IPS-11a (cell line): ENCODE measurements around the gene MAP4K5.

Source experiments
- H3K4me3 ChIP-seq: one replicate; pipeline ENCODE4 v1.5.1; 2013; ENCODE audit warnings: low read depth, low read length, control low read depth

The MAP4K5 gene

DNA sequence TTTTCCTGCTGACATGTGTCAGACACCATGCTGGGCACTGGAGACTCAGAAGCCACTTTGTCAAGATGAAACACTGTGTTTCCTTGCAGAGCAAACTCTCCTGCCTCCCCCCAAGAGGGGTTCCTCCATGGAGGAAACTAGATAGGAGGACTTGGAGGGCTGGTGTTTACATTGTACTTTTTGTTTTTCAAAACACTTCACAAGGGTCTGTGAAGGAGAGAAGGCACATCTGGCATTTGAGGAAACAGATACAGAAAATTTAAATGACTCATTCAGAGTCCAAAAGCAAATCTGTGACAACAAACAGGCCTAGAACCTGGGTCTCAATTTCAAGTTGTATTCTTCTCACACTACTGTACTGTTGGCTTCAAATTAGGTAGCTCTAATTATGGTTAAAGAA is 128.9 kb downstream of the MAP4K5 start:
- no peak overlapping the region for H3K4me3 ChIP-seq

DNA sequence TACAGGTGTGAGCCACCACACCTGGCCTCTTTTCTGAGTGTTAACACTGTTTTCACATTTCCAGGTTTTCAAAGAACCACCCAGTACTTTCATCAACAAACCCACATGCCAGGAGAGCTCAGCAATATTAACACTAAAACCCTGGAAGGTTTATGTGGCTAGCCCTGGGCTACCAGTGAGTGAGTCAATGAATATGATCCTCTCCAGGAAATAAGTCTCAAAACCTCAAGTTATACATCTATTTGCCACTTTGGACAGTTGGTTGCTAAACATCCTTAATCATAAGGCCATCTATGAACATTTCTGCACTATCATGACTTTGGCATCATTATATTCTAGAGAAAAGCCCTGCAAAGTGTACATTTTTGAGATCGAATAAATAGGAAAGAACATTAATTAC is 129.4 kb downstream of the MAP4K5 start:
- no peak overlapping the region for H3K4me3 ChIP-seq

DNA sequence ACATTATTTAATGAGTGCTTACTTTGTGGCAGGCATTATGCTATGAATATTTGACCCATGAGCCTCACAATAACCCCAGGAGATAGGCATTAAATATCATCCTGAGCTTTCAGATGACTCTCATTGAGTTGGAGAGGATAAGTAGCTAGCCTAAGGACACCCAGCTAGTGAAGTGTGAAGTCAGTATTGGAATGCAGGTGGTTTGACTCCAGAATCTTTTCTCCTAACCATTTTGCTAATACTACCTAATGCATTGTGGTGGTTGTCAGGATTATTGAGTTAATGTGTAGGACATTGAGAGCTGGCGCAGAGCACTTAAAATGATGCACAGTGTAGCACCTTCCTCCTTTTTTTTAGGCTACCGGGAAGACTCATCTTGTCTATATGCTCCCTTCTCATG is 131.9 kb downstream of the MAP4K5 start:
- H3K4me3 ChIP-seq: no peak overlapping the region

DNA sequence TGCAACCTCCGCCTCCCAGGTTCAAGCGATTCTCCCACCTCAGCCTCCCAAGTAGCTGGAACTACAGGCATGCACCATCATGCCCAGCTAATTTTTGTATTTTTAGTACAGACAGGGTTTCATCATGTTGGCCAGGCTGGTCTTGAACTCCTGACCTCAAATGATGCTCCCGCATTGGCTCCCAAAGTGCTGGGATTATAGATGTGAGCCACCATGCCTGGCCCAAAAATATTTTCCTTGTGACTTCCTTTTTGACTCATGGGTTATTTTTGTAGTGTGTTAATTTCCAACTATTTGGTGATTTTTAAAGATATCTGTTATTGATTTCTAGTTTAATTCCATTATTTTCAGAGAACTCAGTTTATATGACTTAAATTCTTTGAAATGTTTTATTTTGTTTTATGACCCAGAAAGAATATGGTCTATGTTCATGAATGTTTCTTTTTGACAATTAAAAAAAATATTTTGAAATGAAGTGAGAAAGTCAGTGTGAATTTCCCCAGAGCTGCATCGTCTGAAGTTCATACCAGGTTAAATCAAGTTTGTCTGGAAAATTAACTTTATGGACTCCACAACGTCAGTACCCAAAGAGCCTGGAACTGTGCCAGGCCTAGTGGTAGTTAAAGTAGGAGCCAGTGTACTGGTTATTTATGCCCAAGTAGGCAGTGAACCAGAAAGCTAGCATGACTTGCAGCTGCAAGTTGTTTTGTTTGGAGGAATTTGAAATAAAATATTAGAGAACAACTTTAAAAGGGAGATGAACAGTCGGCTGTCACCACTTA is 132.9 kb downstream of the MAP4K5 start:
- H3K4me3 ChIP-seq: no peak overlapping the region

DNA sequence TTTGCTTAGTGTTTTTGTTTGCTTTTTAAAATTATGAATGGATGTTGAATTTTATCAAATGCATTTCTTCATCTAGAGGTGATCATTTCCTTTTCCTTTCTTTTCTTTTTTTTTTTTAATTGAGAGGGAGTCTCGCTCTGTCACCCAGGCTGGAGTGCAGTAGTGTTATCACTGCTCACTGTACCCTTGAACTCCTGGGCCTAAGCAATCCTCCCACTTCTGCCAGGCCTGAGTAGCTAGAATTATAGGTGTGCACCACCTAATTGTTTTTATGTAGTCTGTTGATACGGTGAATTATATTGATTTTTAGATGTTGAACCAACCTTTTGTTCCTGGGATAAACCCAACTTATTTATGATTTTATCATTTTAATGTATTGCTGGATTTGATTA is 134.2 kb downstream of the MAP4K5 start:
- no peak overlapping the region for H3K4me3 ChIP-seq

DNA sequence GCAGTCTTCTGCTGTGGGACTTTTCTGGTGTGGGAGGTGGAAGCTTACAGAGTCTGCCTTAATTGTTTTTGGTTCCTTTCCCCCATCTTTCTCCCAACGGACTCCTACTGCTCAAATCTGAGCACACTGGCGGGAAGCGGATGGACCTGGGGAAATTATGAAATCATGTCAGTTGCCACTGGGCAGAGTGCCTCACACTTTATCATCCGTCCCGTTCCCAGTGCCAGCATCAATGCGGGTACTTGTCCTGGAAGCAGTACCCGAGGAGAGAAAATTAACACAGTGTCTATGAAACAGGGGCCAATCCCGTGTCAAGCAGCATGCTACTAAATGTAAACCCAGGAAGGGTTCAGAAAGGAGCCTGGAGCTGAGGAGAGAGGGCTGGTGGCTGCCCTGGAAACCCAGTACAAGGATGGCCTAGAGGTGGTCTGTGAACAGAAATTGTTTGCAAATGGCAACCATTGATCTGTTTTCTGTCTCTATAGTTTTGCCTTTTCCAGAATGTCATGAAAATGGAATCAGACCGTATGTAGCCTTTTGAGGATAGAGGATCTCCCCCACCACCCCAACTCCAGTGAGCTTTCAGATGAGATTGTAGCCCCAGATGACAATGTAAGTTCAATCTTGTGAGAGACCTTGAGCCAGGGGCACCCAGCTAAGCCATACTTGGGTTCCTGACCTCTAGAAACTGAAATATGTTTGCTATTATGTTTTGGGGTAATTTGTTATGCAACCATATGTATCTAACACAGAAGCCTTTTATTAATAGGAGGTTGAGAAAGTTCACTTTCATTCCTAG is 134.8 kb downstream of the MAP4K5 start:
- peak overlapping the region; percentile 67 for H3K4me3 ChIP-seq

DNA sequence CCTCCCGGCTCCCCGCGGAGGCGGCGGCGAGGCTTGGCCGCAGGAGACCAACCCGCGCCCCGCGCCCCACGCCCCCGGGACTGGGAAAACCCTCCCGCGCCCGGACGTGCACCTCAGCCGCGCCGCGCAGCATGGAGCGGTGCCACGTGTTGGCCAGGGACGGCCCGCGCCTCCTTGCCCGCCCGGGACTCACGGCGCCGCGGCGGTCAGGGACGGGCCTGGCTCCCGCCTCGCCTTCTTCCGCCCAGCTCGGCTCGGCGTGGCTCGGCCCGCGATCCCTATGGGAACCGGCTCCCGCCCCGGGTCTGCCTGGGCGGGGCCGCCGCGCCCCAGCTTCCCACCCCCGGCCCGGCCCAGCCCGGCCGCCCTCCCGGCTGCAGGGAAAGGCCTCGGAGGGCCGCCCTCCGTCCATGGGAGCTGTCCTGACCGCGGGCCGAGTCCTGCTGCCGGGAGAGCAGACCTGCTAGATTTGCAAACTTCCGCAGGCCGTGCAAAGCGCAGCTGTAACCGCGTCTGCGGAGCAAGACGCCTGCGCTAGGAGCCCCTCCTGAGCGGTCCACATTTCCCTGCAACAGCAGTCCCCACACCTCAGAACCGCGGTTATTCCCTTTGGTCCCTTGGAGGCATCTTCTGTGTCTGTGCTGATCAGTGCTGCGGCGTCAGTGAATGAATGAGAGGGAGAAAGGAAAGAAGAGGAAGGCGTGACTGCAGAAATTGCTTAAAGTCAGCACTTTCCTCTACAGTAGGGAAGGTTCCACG is 135.6 kb downstream of the MAP4K5 start, which contains the start of gene CDKL1:
Gene CDKL1 (minus strand): TSS at position 251 of the 759 bp plus-strand sequence. CDS start 1,013 bp downstream, outside the sequence.
- H3K4me3 ChIP-seq: peak within 1 kb of the TSS; percentile 67

DNA sequence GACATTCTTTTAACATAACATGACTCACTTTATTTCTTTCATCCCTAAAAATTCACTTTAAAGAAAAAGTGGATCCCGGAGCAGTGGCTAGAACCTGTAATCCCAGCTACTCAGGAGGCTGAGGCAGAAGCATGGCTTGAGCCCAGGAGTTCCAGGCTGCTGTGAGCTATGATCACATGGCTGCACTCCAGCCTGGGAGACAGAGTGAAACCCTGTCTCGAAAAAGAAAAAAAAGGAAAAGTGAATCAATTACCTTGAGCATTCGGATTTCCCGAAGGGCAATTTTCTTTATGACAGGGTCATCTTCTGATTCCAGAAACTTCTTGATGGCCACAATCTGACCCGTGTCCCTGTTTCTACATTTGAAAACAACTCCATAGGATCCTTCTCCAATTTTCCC is 136.9 kb downstream of the MAP4K5 start:
- no peak overlapping the region for H3K4me3 ChIP-seq

DNA sequence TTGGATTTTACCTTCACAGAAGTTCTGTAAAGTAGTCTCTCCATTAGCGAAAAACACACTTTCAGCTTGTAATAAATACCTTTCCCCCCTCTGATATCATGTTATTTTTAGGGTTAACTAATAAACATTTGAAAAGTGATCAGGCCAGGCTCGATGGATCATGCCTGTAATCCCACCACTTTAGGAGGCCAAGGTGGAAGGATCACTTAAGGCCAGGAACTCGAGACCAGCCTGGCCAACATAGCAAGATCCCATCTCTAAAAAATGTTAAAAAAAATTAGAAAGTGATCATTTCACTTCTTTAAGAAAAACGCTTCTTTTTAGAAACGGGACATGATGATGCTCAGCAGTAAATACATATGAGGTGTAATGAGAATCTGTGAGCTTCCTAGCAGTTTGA is 137.7 kb downstream of the MAP4K5 start:
- H3K4me3 ChIP-seq: no peak overlapping the region

DNA sequence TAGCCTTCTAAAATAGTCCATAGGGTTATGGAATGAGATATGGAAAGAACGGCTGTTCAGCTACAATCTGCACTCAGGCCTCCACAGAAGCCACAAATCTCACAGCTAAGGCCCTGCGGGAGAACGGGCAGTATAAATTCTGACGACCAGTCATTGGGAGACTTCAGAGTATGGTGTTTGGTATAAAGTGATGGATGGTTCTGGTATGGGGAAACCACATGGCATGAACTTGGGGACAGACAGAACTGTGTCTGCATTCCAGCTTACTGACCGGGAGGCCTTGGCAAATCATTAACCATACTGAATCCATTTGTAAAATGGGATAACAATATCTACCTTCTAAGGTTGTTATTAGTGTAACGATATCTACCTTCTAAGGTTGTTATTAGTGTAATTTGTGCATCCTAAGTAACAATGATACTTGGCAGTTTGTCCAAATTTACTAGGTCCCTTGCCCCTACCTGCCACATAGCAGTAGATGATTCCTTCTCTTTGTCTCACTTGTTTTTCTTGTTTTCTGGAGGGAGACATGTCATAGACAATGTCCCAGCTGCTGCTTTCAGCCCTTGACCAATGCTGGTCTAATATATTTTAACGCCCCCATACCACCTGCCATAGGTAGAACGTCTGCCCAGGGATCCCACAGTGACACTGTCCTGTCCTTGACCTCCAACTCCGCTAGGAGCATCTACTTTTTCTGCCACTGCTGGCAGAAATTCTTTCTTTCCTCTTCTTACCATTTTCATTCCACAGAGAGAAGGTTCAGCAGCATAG is 142.5 kb downstream of the MAP4K5 start:
- no peak overlapping the region for H3K4me3 ChIP-seq

DNA sequence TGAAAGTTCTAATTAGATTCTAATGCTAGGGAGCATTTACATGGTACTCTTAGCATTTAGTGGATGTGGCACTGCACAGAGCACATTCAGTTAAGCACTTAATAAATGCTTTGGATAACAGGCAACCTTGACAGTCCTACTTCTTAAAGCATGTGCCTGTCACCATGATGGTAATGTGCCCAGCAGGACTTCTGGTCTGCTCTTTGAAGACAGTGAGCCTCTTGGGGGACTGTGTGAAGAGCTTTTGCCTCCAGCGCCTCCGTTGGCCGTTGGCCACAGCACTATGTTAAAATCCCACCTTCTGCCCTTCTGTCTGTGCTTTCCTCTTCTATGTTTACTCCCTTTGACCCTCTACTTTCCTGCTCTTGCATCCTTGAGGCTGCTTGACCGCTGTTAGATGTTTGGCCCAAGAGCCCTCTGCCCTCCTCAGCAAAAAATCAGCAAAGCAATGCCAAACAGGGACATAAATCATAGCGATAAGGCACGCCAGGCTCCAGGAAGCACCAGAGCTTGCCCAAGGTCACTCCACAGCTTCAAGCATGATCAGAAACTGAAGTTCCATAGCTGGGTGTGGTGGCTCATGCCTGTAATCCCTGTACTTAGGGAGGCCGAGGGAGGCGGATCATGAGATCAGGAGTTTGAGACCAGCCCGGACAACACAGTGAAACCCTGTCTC is 144.0 kb downstream of the MAP4K5 start:
- no peak overlapping the region for H3K4me3 ChIP-seq

DNA sequence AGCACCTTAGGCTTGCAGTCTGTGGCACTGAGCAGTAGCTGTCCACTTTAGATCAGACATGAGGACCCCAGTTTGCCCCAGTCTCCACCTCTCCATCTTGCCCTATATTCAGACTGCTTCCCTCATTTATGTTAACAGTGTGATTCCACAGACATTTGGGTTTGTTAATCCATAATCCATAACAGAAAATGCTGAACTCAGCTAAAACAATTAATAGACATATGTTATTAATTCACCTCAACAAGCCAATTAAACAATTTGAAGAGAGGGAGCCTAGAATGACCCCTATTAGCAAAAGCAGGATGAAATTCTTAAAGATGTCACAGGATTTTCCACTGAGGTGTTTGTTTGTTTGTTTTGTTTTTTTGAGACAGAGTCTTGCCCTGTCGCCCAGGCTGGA is 144.8 kb downstream of the MAP4K5 start:
- no peak overlapping the region for H3K4me3 ChIP-seq

DNA sequence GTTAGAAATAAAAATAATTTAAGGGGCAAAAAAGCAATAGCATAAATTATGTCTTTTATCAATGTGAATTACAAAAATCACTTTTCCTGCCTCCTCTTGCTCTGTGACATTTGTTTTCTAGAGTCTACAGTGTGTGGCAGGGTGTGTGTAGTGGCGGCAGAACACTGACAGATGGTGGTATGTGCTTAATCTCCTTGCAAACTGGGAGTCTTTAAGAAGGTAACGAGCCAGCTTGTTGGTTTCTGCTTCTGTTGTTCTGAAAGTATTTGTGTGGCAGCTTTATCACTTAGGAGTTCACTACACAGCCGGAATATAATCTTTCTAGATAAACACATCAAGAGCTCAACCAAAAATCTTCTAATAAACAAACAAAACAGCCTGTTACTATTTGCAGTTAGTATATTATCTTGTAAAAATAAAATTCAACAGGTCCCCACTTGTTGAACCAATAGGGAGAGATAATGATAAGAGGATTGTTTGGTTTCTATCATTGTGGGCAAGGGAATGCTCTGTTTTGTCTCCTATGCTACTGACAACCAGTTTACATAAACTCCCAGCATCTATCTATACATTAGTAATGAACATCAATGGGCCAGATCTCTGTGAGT is 148.6 kb downstream of the MAP4K5 start:
- no peak overlapping the region for H3K4me3 ChIP-seq

DNA sequence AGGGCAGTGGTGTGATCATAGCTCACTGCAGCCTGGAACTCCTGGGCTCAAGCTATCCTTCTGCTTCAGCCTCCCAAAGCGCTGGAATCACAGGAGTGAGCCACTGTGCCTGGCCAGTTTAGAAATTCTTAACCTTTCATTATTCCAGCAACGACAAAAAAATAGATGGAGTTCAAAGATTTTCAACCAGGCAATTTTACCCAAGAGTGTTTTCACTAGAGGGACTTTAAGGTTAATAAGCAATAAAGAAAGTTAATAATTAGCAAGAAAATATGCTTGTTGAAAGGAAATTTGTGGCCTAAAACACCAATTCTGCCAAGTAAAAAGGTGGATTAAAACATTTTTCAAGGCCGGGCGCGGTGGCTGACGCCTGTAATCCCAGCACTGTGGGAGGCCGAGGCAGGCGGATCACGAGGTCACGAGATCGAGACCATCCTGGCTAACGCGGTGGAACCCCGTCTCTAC is 150.5 kb downstream of the MAP4K5 start:
- H3K4me3 ChIP-seq: no peak overlapping the region

DNA sequence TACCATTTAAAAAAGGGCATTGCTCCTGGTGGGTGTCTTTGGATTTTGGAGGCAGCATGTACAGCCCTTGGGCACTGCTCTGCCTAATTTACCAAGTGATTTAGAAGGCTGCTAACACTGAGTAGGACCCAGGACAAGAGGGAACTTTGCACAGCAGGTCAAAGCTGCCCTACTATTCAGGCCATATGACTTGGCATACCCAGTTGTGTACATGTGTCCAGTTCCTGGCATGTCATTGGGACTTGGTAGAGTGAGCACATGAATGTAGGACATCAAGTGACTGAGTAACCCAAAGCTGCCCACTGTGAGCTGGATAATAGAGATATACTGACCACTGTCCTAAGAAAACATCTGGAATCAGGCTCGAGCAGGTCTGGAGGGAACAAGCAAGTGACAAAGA is 151.4 kb downstream of the MAP4K5 start:
- no peak overlapping the region for H3K4me3 ChIP-seq

DNA sequence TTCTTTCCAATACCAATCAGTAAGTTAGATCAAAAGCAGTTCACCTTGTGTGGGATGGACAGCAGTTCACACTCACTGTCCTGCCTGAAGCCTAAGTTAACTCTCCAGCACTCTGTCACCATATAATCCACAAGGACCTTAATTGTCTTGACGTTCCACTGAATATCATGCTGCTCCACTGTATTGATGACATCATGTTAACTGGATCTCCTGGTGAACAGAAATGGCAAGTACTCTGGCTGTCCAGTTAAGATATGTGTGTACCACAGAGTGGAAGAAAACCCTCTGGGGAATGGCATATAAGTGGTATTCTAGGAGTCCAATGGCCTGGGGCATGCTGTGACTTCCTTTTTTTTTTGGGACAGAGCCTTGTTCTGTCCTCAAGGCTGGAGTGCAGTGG is 151.9 kb downstream of the MAP4K5 start:
- no peak overlapping the region for H3K4me3 ChIP-seq

DNA sequence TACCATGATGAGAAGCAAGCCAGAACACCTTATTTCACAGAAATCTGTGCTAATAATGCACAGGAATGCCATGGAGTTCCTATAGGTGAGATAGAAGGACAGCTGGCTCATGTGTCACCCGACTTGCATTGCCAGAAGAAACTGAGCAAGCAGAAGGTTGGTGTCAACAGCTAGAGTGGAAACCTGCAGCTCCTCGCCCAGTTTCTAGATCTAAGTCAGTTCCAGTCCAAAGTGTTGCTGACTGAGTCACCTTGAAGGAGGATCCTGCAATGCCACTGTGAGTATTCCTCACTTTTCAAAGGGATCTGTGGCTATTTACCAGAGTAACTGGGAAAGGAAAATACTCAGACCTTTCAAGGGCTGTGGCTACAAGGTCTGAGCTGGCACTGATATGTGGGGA is 152.8 kb downstream of the MAP4K5 start:
- H3K4me3 ChIP-seq: no peak overlapping the region

DNA sequence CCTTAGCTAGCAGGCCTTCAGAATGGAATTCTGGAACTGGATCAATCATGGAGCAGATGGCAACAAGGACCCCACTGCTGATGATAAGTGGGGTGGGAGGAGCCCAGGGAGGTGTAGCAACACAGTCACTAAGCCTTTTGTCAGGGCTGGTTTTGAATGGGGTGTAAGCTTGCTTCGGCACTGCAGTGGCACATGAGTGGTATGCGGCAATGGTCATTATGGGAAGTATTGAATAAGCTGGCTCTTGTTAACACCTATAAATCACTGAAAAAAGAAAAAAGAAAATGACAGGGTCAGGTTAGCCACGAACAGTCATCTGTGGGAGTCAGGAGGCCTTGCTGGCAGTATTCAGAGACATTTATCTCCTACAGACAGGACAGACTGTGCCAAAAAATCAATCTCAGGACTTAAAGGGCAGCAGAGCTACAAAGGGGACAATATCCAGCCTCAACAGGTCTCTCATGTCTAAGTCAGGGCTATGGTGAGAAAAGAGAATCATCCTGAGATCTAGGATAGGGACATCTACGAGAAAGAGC is 154.8 kb downstream of the MAP4K5 start:
- H3K4me3 ChIP-seq: no peak overlapping the region

DNA sequence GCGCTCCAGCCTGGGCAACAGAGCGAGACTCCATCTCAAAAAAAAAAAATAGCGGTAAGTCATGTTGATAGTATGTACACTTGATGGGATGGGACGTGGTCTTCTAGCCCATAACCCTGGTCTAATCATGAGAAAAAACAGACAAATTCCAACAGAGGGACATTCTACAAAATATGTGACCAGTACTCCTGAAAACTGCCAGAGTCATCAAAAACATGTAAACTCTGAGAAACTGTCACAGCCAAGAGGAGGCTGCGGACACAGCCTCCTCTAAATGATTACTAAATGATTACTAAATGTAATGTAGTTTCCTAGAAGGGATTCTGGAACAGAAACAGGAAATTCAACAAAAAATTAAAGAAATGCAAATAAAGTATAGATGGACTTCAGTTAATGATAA is 156.6 kb downstream of the MAP4K5 start:
- H3K4me3 ChIP-seq: no peak overlapping the region
